HEK293 (cell line): ENCODE results near the gene HSFX3.

Experiments
- BCL11B ChIP-seq: fragments of 450-650 bp; formaldehyde crosslinking; IDR thresholded peaks from 2 replicates; pipeline ENCODE4 v1.5.1; 2016; ENCODE audit warnings: low read depth, missing biosample characterization, missing genetic modification characterization
- GLIS2 ChIP-seq: fragments of 450-650 bp; formaldehyde crosslinking; IDR thresholded peaks from 2 replicates; pipeline ENCODE4 v1.5.1; 2016; ENCODE audit warnings: missing biosample characterization, missing genetic modification characterization
- HOXC10 ChIP-seq: sonication (generic); formaldehyde crosslinking; IDR thresholded peaks from 2 replicates; pipeline ENCODE4 v1.8.1; 2023; ENCODE audit warnings: mild to moderate bottlenecking, missing genetic modification reagents
- KLF1 ChIP-seq: fragments of 450-650 bp; formaldehyde crosslinking; IDR thresholded peaks from 2 replicates; pipeline ENCODE4 v1.5.1; 2016; ENCODE audit warnings: missing biosample characterization, missing genetic modification characterization
- MEIS1 ChIP-seq: sonication (generic); formaldehyde crosslinking; IDR thresholded peaks from 2 replicates; pipeline ENCODE4 v1.8.1; 2022; ENCODE audit warnings: missing genetic modification reagents, mild to moderate bottlenecking, borderline replicate concordance
- MYNN ChIP-seq: fragments of 450-650 bp; formaldehyde crosslinking; IDR thresholded peaks from 2 replicates; pipeline ENCODE4 v1.5.1; 2016; ENCODE audit warnings: missing biosample characterization, missing genetic modification characterization, borderline replicate concordance
- SETDB1 ChIP-seq: IDR thresholded peaks from one replicate; pipeline ENCODE4 v1.6.1; 2017; ENCODE audit warnings: mild to moderate bottlenecking, low read length, moderate library complexity, mixed read lengths; ENCODE audit not compliant: insufficient read length
- ZBTB10 ChIP-seq: fragments of 450-650 bp; formaldehyde crosslinking; IDR thresholded peaks from 2 replicates; pipeline ENCODE4 v1.5.1; 2016; ENCODE audit warnings: missing biosample characterization, missing genetic modification characterization
- ZBTB17 ChIP-seq: fragments of 450-650 bp; formaldehyde crosslinking; IDR thresholded peaks from 2 replicates; pipeline ENCODE4 v1.5.1; 2016; ENCODE audit warnings: missing biosample characterization, missing genetic modification characterization
- ZBTB21 ChIP-seq: fragments of 450-650 bp; formaldehyde crosslinking; IDR thresholded peaks from 2 replicates; pipeline ENCODE4 v1.5.1; 2017; ENCODE audit warnings: missing biosample characterization, missing genetic modification characterization
- ZFP3 ChIP-seq: fragments of 450-650 bp; formaldehyde crosslinking; IDR thresholded peaks from 2 replicates; pipeline ENCODE4 v1.5.1; 2016; ENCODE audit warnings: low read depth, missing biosample characterization, missing genetic modification characterization
- ZFP41 ChIP-seq: fragments of 450-650 bp; formaldehyde crosslinking; IDR thresholded peaks from 2 replicates; pipeline ENCODE4 v1.5.1; 2016; ENCODE audit warnings: missing biosample characterization, missing genetic modification characterization, borderline replicate concordance
- ZNF155 ChIP-seq: fragments of 450-650 bp; formaldehyde crosslinking; IDR thresholded peaks from 2 replicates; pipeline ENCODE4 v1.5.1; 2016; ENCODE audit warnings: missing biosample characterization, missing genetic modification characterization
- ZNF157 ChIP-seq: fragments of 450-650 bp; formaldehyde crosslinking; IDR thresholded peaks from 2 replicates; pipeline ENCODE4 v1.5.1; 2016; ENCODE audit warnings: missing biosample characterization, missing genetic modification characterization
- ZNF211 ChIP-seq: fragments of 450-650 bp; formaldehyde crosslinking; IDR thresholded peaks from 2 replicates; pipeline ENCODE4 v1.5.1; 2016; ENCODE audit warnings: low read depth, missing biosample characterization, missing genetic modification characterization
- ZNF335 ChIP-seq: fragments of 450-650 bp; formaldehyde crosslinking; conservative IDR thresholded peaks from 2 replicates; pipeline ENCODE4 v1.5.1; 2016; ENCODE audit warnings: missing biosample characterization, missing genetic modification characterization
- ZNF391 ChIP-seq: fragments of 450-650 bp; formaldehyde crosslinking; IDR thresholded peaks from 2 replicates; pipeline ENCODE4 v1.5.1; 2016; ENCODE audit warnings: low read depth, missing biosample characterization, missing genetic modification characterization, borderline replicate concordance
- ZNF398 ChIP-seq: fragments of 450-650 bp; formaldehyde crosslinking; IDR thresholded peaks from 2 replicates; pipeline ENCODE4 v1.5.1; 2017; ENCODE audit warnings: missing biosample characterization, missing genetic modification characterization
- ZNF416 ChIP-seq: fragments of 450-650 bp; formaldehyde crosslinking; IDR thresholded peaks from 2 replicates; pipeline ENCODE4 v1.5.1; 2016; ENCODE audit warnings: missing biosample characterization, missing genetic modification characterization
- ZNF518A ChIP-seq: fragments of 450-650 bp; formaldehyde crosslinking; conservative IDR thresholded peaks from 2 replicates; pipeline ENCODE4 v1.5.1; 2016; ENCODE audit warnings: low read depth, missing biosample characterization, missing genetic modification characterization
- ZNF530 ChIP-seq: fragments of 450-650 bp; formaldehyde crosslinking; IDR thresholded peaks from 2 replicates; pipeline ENCODE4 v1.5.1; 2016; ENCODE audit warnings: low read depth, missing biosample characterization, missing genetic modification characterization
- ZNF571 ChIP-seq: fragments of 450-650 bp; formaldehyde crosslinking; IDR thresholded peaks from 2 replicates; pipeline ENCODE4 v1.5.0; 2017; ENCODE audit warnings: missing biosample characterization, missing genetic modification characterization
- ZNF600 ChIP-seq: fragments of 450-650 bp; formaldehyde crosslinking; IDR thresholded peaks from 2 replicates; pipeline ENCODE4 v1.5.1; 2016; ENCODE audit warnings: missing biosample characterization, missing genetic modification characterization
- ZNF626 ChIP-seq: fragments of 450-650 bp; sonication (Bioruptor Pico); formaldehyde crosslinking; IDR thresholded peaks from 2 replicates; pipeline ENCODE4 v1.5.1; 2018; ENCODE audit warnings: missing biosample characterization, missing genetic modification characterization, inconsistent platforms
- ZNF639 ChIP-seq: fragments of 450-650 bp; formaldehyde crosslinking; IDR thresholded peaks from 2 replicates; pipeline ENCODE4 v1.5.1; 2016; ENCODE audit warnings: missing biosample characterization, missing genetic modification characterization
- ZNF664 ChIP-seq: fragments of 450-650 bp; formaldehyde crosslinking; IDR thresholded peaks from 2 replicates; pipeline ENCODE4 v1.5.1; 2016; ENCODE audit warnings: missing biosample characterization, missing genetic modification characterization
- ZNF76 ChIP-seq: fragments of 450-650 bp; formaldehyde crosslinking; IDR thresholded peaks from 2 replicates; pipeline ENCODE4; 2016; ENCODE audit warnings: low read depth, missing biosample characterization, missing genetic modification characterization, borderline replicate concordance
- ZNF785 ChIP-seq: fragments of 450-650 bp; formaldehyde crosslinking; IDR thresholded peaks from 2 replicates; pipeline ENCODE4 v1.5.1; 2016; ENCODE audit warnings: missing biosample characterization, missing genetic modification characterization
- ZNF830 ChIP-seq: fragments of 450-650 bp; IDR thresholded peaks from 2 replicates; pipeline ENCODE4 v1.5.0; 2018; ENCODE audit warnings: missing biosample characterization, missing genetic modification characterization, low read depth, mild to moderate bottlenecking, moderate library complexity
- ZSCAN16 ChIP-seq: fragments of 450-650 bp; formaldehyde crosslinking; IDR thresholded peaks from 2 replicates; pipeline ENCODE4 v1.5.1; 2016; ENCODE audit warnings: missing biosample characterization, missing genetic modification characterization

HSFX3 gene

GRCh38 chrX:149504915-149505651, 44.6 kb downstream of the HSFX3 start, which contains the start of gene IDS (continued):
- no peak for TF ChIP-seq ZBTB10
- no peak for TF ChIP-seq ZNF664
- no peak for TF ChIP-seq ZNF155
- TF ChIP-seq MYNN: no peak
- no peak for TF ChIP-seq ZFP3 (tag by site-specific recombination)
- TF ChIP-seq HOXC10 (CRISPR knock-in tag): no peak
- no peak for TF ChIP-seq ZNF530 (tag by site-specific recombination)
- TF ChIP-seq KLF1: peak; percentile 34; the same call in 1 of the 2 replicates
- TF ChIP-seq ZNF391 (tag by site-specific recombination): no peak
- no peak for TF ChIP-seq BCL11B (tag by site-specific recombination)
- TF ChIP-seq ZNF157 (tag by site-specific recombination): no peak
- TF ChIP-seq ZFP41 (tag by site-specific recombination): no peak
- no peak for TF ChIP-seq ZNF830
- TF ChIP-seq SETDB1: no peak
- TF ChIP-seq ZNF518A (tag by site-specific recombination): no peak
- TF ChIP-seq ZNF571: no peak
- TF ChIP-seq ZBTB17 (tag by site-specific recombination): peak; percentile 65
- no peak for TF ChIP-seq ZNF626
- no peak for TF ChIP-seq ZBTB21 (tag by site-specific recombination)
- 0 out of 2 replicates have a peak, but pooled peaks have one; percentile 37 for TF ChIP-seq ZSCAN16 (tag by site-specific recombination)
- peak; percentile 89 for TF ChIP-seq ZNF398 (tag by site-specific recombination)
- TF ChIP-seq ZNF600 (tag by site-specific recombination): peak; percentile 83
- peak; percentile 38; the same call in 1 of the 2 replicates for TF ChIP-seq ZNF335 (tag by site-specific recombination)
- TF ChIP-seq GLIS2 (tag by site-specific recombination): 0 out of 2 replicates have a peak, but pooled peaks have one; percentile 26
- peak; percentile 50 for TF ChIP-seq ZNF76 (tag by site-specific recombination)
- TF ChIP-seq ZNF211 (tag by site-specific recombination): no peak
- TF ChIP-seq ZNF785: no peak
- TF ChIP-seq ZNF416 (tag by site-specific recombination): no peak
- no peak for TF ChIP-seq ZNF639 (tag by site-specific recombination)
- no peak for TF ChIP-seq MEIS1 (CRISPR knock-in tag)
